ENCODE data around the gene ZBTB17. TPM values are rescaled to one million over a fixed set of nuclear protein-coding genes. Genes with fewer than 3 reads are reported as not detected.

ZBTB17 gene
- total and polyA plus RNA-seq, 10 of the 15 experiments (the other 5 are each of a cell fraction or from before 2014, with no cell fraction given), result 0.87 to 59.4 (median 38.7) TPM

- Histone ChIP-seq H3K27ac (ENCODE audit: control insufficient read depth, insufficient read depth) (no peak overlapping the region), H3K79me2 (ENCODE audit: control insufficient read depth, insufficient read depth, low read length) (no peaks in the 10 kb centered on the region), H3K9me3 (replicated peaks; ENCODE audit: control insufficient read depth, insufficient read depth, low read length) (no peaks in the 10 kb centered on the region), H4K20me1 (ENCODE audit: control insufficient read depth, insufficient read depth) (no peaks in the 10 kb centered on the region), H3K4me1 (ENCODE audit: control insufficient read depth, insufficient read depth, low read length) (peaks cover 8% of the 10 kb centered on the region), H2AFZ (ENCODE audit: control insufficient read depth, low read depth, low read length) (no peak overlapping the region), H3K36me3 (ENCODE audit: control insufficient read depth in 2 of 2, insufficient read depth in 2 of 2, low read length in 1 of 2) (no peaks in the 10 kb centered on the region), H3K4me2 (ENCODE audit: control insufficient read depth, insufficient read depth) (no peak overlapping the region), H3K9ac (ENCODE audit: control insufficient read depth, insufficient read depth, low read length) (no peak overlapping the region), H3K27me3 (replicated peaks in 1 of 2; ENCODE audit: control insufficient read depth in 2 of 2, insufficient read depth in 2 of 2, low read length in 1 of 2) (peaks cover 0 to 2% of the 10 kb centered on the region in 2 experiments; a peak in 2 of 4 replicates), H3K4me3 (no peak overlapping the region)
- intact Hi-C loops (cut with micrococcal nuclease; ENCODE audit: unreplicated experiment), result no loop called here
- SMC1A ChIA-PET (ENCODE audit: uncharacterized antibody, unreplicated experiment), result interaction anchor here (0.6 kb wide), 1 partner anchor 13 kb away, joined by 3 read pairs; no protein-coding TSS in a partner anchor
- ATAC-seq (no peak), DNase-seq (ENCODE audit: low read depth, low spot score) (no peak), FAIRE-seq (no peak)
- in situ Hi-C loops (cut with MboI), result no loop called here
- RAD21 ChIA-PET (ENCODE audit: unreplicated experiment), result interaction anchor here (1.4 kb wide), 1 partner anchor 11 kb away, joined by 3 read pairs; no protein-coding TSS in a partner anchor
- CTCF ChIA-PET, result interaction anchor here (6.4 kb wide), 1 partner anchor 12 kb away, joined by 36 read pairs; no protein-coding TSS in a partner anchor
- 18% methylated on average over 6 of the region's 6 CpGs for WGBS (ENCODE audit: insufficient coverage, insufficient replicate concordance, low lambda C conversion rate, missing lambda C conversion rate)
- POLR2A ChIA-PET, result no interaction called here
- BruUV-seq (replicated peaks), result no TSS peak
- TF ChIP-seq GATAD2B (conservative IDR thresholded peaks at IDR 0.05; ENCODE audit: low read depth), result no peak
- no peak for TF ChIP-seq NFXL1 (IDR thresholded peaks at IDR 0.05; ENCODE audit: borderline replicate concordance)
- no peak for TF ChIP-seq YY1 (IDR thresholded peaks at IDR 0.05; ENCODE audit: low read depth, low read length)
- TF ChIP-seq CHD1 (IDR thresholded peaks at IDR 0.05; ENCODE audit: low read depth, low read length), result no peak
- TF ChIP-seq TAF1 (IDR thresholded peaks at IDR 0.05; ENCODE audit: borderline replicate concordance, low read depth, low read length), result no peak
- no peak for TF ChIP-seq ATF2 (IDR thresholded peaks at IDR 0.05; ENCODE audit: low read length)
- no peak for TF ChIP-seq E2F8 (IDR thresholded peaks at IDR 0.05; ENCODE audit: low read depth, partially characterized antibody)
- TF ChIP-seq SIX5 (IDR thresholded peaks at IDR 0.05; ENCODE audit: low read depth, low read length, severe bottlenecking), result no peak
- no peak for TF ChIP-seq MEF2B (IDR thresholded peaks at IDR 0.05; ENCODE audit: partially characterized antibody, poor library complexity, severe bottlenecking)
- TF ChIP-seq DPF2 (IDR thresholded peaks at IDR 0.05), result no peak
- no peak for TF ChIP-seq SKIL (IDR thresholded peaks at IDR 0.05; ENCODE audit: low read depth, poor library complexity, severe bottlenecking)
- no peak for TF ChIP-seq USF2 (IDR thresholded peaks at IDR 0.05; ENCODE audit: borderline replicate concordance, low read depth, low read length)
- TF ChIP-seq NR2C2 (IDR thresholded peaks at IDR 0.05; ENCODE audit: borderline replicate concordance, control insufficient read depth, insufficient read length, low read depth), result no peak
- no peak for TF ChIP-seq ETV6 (conservative IDR thresholded peaks at IDR 0.05 in 1 of 2, IDR thresholded peaks at IDR 0.05 in 1 of 2; ENCODE audit: borderline replicate concordance in 1 of 2, low read depth in 1 of 2)
- no peak for TF ChIP-seq ZZZ3 (IDR thresholded peaks at IDR 0.05; ENCODE audit: control insufficient read depth, insufficient read length, low read depth)
- TF ChIP-seq PKNOX1 (IDR thresholded peaks at IDR 0.05), result no peak
Observed at GRCh38 chr1:16020325-16020724, 44.4 kb upstream of the ZBTB17 start.
